GM21723 (cell line): ENCODE data around the gene CRISPLD2.
A peak's percentile ranks its signal among the peaks of the same experiment; 100 is the strongest.

Experiments used
- ATAC-seq: cut with Tn5 transposase; IDR thresholded peaks from one replicate; pipeline ENCODE4 v1.9.1; 2021; ENCODE audit warnings: mild to moderate bottlenecking, moderate library complexity; ENCODE audit not compliant: unreplicated experiment

Gene CRISPLD2

DNA sequence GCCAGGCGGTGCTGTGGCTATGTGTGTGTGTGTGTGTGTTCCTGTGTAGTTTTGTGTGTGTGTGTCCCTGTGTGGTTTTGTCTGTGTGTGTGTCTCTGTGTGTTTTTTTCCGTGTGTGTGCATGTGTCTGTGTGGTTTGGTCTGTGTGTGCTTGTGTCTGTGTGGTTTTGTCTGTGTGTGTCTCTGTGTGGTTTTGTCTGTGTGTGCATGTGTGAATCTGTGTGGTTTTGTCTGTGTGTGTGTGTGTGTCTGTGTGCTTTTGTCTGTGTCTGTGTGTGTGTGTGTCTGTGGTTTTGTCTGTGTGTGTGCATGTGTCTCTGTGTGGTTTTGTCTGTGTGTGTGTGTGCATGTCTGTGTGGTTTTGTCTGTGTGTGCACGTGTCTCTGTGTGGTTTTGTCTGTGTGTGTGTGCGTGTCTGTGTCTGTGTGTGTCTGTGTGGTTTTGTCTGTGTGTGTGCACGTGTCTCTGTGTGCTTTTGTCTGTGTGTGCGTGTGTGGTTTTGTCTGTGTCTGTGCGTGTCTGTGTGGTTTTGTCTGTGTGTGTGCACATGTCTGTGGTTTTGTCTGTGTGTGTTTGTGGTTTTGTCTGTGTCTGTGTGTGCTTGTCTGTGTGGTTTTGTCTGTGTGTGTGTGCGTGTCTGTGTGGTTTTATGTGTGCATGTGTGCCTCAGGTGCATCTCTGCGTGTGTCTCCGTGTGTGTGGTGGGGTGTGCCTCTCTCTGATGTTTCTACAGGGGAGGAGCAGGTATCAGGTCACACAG lies 129.2 kb downstream of the CRISPLD2 start:
- ATAC-seq = no peak

DNA sequence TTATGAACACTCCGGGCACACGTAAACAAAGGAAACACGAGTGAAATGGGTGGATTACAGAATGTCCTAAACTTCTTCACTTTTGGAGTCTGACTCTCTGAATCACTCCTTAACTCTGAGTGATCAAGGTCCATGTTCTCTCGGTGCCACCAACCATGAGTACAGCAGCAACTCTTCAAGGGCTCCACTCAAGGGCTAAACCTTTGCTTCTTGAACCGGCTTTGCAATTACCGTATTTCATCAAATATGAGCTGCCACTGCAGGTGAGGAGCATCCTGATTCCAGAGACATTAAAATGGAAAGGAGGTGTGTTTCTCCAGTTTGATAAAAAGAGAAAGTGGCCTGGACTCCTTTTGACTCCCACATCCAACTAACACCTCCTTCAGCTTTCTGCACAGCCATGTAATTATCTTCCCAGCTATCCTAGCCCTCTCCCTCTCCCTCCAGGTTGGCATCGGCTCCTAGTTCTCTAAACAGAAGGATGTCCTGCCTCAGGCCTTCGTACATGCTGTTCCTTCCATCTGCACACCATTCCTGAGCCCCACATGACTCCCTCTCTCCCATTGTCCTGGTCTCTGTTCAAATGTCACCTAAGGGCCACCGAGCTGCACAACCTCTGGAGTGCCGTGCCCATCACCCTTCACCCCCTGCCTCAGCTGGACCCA lies 130.1 kb downstream of the CRISPLD2 start:
- ATAC-seq = no peak

DNA sequence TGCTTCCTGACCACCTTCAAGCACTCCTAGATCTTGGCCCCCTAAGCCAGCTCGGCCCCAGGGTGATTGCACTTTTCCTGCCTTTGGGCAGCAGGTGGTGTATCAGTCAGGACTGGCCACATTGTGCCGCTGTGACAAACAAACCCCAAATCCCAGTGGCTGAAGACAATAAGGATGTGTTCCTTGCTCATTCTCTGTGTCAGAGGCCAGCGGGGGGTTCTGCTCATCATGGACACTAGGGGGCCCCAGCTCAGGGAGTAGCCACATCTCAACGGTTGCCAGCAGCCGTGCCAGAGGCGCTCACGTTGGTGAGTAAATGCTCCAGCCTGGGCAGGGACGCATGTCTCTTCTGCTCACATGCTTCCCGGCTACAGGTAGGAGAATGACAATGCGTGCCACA lies 131.1 kb downstream of the CRISPLD2 start:
- no peak for ATAC-seq

GRCh38 chr16:84952335-84953189 lies 132.8 kb downstream of the CRISPLD2 start:
- ATAC-seq = peak; percentile 66

GRCh38 chr16:84953190-84953746 lies 133.5 kb downstream of the CRISPLD2 start:
- no peak for ATAC-seq

DNA sequence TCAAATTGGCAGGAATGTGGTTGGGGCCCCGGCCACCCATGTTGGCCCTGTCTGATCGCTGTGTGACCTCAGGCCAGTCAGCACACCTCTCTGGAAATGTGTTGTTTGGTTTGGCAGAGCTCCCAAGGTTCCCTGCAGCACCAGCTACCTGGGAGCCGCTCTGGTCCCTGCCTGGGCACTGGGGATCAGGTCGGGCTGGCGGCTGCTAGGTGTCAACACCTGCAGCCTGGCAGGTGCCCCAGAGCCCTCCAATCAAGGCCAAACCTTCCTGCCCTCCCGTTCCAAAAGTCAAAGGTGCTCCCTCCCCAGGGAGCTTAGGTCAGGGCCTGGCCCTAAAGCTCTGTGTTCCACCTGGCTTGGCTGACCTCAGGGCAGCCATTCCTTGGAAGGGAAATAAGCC lies 135.6 kb downstream of the CRISPLD2 start:
- ATAC-seq = no peak

DNA sequence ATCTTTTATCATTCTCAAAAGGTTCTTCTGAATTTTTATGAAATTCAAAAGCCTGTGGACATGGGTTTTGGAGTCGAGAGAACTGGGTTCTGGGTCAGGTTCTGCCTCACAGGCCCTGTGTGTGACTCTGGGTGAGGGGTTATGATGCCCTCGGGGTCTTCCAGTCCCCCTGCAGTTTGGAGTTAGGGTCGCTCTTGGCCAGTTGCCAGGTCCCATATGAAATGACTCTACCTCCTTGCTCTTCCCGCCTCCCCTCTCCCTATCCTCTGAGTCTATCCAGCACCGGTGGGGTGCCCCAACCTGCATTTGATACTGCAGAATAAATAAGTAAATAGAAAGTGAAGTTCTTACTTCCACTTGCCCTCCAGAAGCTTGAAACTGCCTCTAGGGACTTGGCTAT lies 137.4 kb downstream of the CRISPLD2 start:
- ATAC-seq = no peak

DNA sequence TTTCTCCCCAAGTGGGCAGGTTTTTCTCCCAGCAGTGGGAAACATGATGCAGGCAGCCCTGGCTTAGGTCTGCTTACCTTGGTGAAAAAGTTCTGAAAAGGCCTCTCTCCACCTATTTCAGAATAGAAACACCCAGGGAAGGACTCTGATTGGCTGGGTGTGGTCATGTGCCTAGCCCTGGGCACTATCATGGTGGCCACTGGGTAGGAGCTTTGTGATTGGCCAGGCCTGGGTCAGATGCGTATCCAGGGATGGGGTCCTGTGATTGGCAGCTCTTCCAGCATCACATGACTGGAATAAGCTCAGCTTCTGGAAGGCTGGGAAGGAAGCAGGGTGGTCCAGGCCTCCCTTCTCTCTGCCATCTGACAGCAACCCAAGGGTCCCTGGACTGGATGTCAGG lies 138.0 kb downstream of the CRISPLD2 start:
- ATAC-seq = no peak
